Prostate gland (tissue), 2 donors: Measurements from ENCODE around the gene SNAI3.

Experiments used
- CTCF ChIP-seq, 4 experiments: fragments of 200-600 bp in 2 of 4; fragments of 450-650 bp in 2 of 4; sonication (generic) in 2 of 4; IDR thresholded peaks; 1 replicate in 3 of 4; 2 replicates in 1 of 4; pipeline ENCODE4 v1.5.1; 2016 to 2019; ENCODE audit warnings: antibody characterized with exemption in 4 of 4, mild to moderate bottlenecking in 2 of 4, moderate library complexity in 2 of 4
- POLR2A ChIP-seq: fragments of 450-650 bp; IDR thresholded peaks from one replicate; pipeline ENCODE4 v1.6.1; 2016; ENCODE audit warnings: antibody characterized with exemption, mild to moderate bottlenecking

GRCh38 chr16:88652762-88653063 lies 33.6 kb downstream of the SNAI3 start:
- TF ChIP-seq CTCF (IDR thresholded peaks at IDR 0.05) (no peak), POLR2A (no peak)
